ENCODE measurements around the gene RUNX2.

DNA sequence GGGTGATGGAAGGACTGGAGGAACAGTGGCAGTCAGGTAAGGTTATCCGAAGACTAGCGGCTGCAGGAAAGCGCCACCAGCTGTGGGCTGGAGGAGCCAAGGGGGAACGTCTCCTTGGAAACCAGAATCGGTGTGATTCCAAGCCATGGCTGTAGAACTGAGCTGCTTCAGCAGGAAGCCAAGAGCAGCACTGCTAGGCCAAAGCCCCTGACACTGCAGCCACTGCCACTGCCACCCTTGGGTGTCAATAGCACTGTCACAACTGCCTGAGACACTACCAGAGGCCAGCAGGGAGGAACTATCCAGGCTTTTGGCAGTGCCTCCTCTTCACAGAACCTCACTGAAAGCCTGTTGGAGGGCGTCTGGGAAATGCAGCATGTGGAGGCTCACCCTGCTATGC, 339.2 kb downstream of the RUNX2 start:
- TF ChIP-seq POLR2A (IDR thresholded peaks at IDR 0.05), result no peak
- TF ChIP-seq, protein P1, sequence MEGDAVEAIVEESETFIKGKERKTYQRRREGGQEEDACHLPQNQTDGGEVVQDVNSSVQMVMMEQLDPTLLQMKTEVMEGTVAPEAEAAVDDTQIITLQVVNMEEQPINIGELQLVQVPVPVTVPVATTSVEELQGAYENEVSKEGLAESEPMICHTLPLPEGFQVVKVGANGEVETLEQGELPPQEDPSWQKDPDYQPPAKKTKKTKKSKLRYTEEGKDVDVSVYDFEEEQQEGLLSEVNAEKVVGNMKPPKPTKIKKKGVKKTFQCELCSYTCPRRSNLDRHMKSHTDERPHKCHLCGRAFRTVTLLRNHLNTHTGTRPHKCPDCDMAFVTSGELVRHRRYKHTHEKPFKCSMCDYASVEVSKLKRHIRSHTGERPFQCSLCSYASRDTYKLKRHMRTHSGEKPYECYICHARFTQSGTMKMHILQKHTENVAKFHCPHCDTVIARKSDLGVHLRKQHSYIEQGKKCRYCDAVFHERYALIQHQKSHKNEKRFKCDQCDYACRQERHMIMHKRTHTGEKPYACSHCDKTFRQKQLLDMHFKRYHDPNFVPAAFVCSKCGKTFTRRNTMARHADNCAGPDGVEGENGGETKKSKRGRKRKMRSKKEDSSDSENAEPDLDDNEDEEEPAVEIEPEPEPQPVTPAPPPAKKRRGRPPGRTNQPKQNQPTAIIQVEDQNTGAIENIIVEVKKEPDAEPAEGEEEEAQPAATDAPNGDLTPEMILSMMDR (IDR thresholded peaks at IDR 0.05), result no peak

Measured in testis (tissue), 2 donors.